ENCODE results near the gene CASKIN1. TPM values are rescaled to one million over a fixed set of nuclear protein-coding genes. Genes with fewer than 3 reads are reported as not detected.

CASKIN1 gene
- total and polyA plus RNA-seq, 4 donors, result under 0.01 to 0.17 (median 0.09) TPM; not detected in 1

- Histone ChIP-seq H3K27ac (ENCODE audit: low read depth in 1 of 2, low read length in 2 of 2) (no peak overlapping the region), H3K9ac (ENCODE audit: low read depth in 1 of 2, low read length in 2 of 2) (no peak overlapping the region), H3K9me3 (ENCODE audit: control insufficient read depth in 4 of 4, low read length in 3 of 4) (no peaks in the 10 kb centered on the region), H3K4me1 (ENCODE audit: control insufficient read depth in 4 of 4, insufficient read depth in 4 of 4, low read length in 3 of 4) (peaks cover 2 to 11% (median 4%) of the 10 kb centered on the region in 4 donors), H3K36me3 (ENCODE audit: control insufficient read depth in 4 of 4, insufficient read depth in 3 of 4, low read depth in 1 of 4, low read length in 3 of 4) (no peaks in the 10 kb centered on the region), H3K27me3 (ENCODE audit: control insufficient read depth in 4 of 4, insufficient read depth in 4 of 4, low read length in 3 of 4) (peaks cover 0 to 2% (median 0%) of the 10 kb centered on the region in 4 donors), H3K4me3 (ENCODE audit: low read depth in 1 of 3, low read length in 3 of 3) (no peak overlapping the region)
- no peak for DNase-seq (ENCODE audit: low spot score)
- no peak for TF ChIP-seq HNF4G (IDR thresholded peaks at IDR 0.05)
- no peak for TF ChIP-seq YY1 (IDR thresholded peaks at IDR 0.05)
- TF ChIP-seq, protein P1, sequence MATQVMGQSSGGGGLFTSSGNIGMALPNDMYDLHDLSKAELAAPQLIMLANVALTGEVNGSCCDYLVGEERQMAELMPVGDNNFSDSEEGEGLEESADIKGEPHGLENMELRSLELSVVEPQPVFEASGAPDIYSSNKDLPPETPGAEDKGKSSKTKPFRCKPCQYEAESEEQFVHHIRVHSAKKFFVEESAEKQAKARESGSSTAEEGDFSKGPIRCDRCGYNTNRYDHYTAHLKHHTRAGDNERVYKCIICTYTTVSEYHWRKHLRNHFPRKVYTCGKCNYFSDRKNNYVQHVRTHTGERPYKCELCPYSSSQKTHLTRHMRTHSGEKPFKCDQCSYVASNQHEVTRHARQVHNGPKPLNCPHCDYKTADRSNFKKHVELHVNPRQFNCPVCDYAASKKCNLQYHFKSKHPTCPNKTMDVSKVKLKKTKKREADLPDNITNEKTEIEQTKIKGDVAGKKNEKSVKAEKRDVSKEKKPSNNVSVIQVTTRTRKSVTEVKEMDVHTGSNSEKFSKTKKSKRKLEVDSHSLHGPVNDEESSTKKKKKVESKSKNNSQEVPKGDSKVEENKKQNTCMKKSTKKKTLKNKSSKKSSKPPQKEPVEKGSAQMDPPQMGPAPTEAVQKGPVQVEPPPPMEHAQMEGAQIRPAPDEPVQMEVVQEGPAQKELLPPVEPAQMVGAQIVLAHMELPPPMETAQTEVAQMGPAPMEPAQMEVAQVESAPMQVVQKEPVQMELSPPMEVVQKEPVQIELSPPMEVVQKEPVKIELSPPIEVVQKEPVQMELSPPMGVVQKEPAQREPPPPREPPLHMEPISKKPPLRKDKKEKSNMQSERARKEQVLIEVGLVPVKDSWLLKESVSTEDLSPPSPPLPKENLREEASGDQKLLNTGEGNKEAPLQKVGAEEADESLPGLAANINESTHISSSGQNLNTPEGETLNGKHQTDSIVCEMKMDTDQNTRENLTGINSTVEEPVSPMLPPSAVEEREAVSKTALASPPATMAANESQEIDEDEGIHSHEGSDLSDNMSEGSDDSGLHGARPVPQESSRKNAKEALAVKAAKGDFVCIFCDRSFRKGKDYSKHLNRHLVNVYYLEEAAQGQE (IDR thresholded peaks at IDR 0.05), result no peak
- TF ChIP-seq, protein P2, sequence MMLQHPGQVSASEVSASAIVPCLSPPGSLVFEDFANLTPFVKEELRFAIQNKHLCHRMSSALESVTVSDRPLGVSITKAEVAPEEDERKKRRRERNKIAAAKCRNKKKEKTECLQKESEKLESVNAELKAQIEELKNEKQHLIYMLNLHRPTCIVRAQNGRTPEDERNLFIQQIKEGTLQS (IDR thresholded peaks at IDR 0.05), result no peak
- TF ChIP-seq FOXA1 (IDR thresholded peaks at IDR 0.05), result no peak
- TF ChIP-seq JUND (IDR thresholded peaks at IDR 0.05), result no peak
- no peak for TF ChIP-seq TAF1 (conservative IDR thresholded peaks at IDR 0.05)
- TF ChIP-seq GABPA (IDR thresholded peaks at IDR 0.05 in 1 of 2, conservative IDR thresholded peaks at IDR 0.05 in 1 of 2), result no peak
- no peak for TF ChIP-seq NR2F2 (IDR thresholded peaks at IDR 0.05)
- TF ChIP-seq RXRA (IDR thresholded peaks at IDR 0.05), result no peak
- TF ChIP-seq RAD21 (IDR thresholded peaks at IDR 0.05), result no peak
- TF ChIP-seq EGR1 (IDR thresholded peaks at IDR 0.05; ENCODE audit: low read depth in 2 of 2), result no peak
- TF ChIP-seq FOXA2 (IDR thresholded peaks at IDR 0.05), result no peak
- WGBS, result 73% methylated on average over 16 of the region's 16 CpGs
These were observed 2.1 kb downstream of the CASKIN1 start for GRCh38 chr16:2194166-2194834.

GRCh38 chr16:2191446-2191706 is 5.0 kb downstream of the CASKIN1 start:
- no peak overlapping the region for H3K27ac ChIP-seq (ENCODE audit: low read depth in 1 of 2, low read length in 2 of 2)
- H3K4me1 ChIP-seq (ENCODE audit: control insufficient read depth in 4 of 4, insufficient read depth in 4 of 4, low read length in 3 of 4), result peaks cover 2 to 11% (median 3%) of the 10 kb centered on the region in 4 donors
- no peak overlapping the region for H3K4me3 ChIP-seq (ENCODE audit: low read depth in 1 of 3, low read length in 3 of 3)
- DNase-seq (ENCODE audit: low spot score), result no peak
- 96% methylated on average over 11 of the region's 11 CpGs for WGBS
- TF ChIP-seq NR2F2 (IDR thresholded peaks at IDR 0.05) (no peak), TAF1 (conservative IDR thresholded peaks at IDR 0.05) (no peak), EGR1 (IDR thresholded peaks at IDR 0.05; ENCODE audit: low read depth in 2 of 2) (no peak), RXRA (IDR thresholded peaks at IDR 0.05) (no peak), GABPA (IDR thresholded peaks at IDR 0.05 in 1 of 2, conservative IDR thresholded peaks at IDR 0.05 in 1 of 2) (no peak), JUND (IDR thresholded peaks at IDR 0.05) (no peak), HNF4A (conservative IDR thresholded peaks at IDR 0.05) (no peak), FOXA2 (IDR thresholded peaks at IDR 0.05) (no peak), FOXA1 (IDR thresholded peaks at IDR 0.05) (no peak), SP1 (IDR thresholded peaks at IDR 0.05) (no peak), ZBTB33 (IDR thresholded peaks at IDR 0.05) (no peak), YY1 (IDR thresholded peaks at IDR 0.05) (no peak), RAD21 (IDR thresholded peaks at IDR 0.05) (no peak), HNF4G (IDR thresholded peaks at IDR 0.05) (no peak)
- TF ChIP-seq, protein P3, sequence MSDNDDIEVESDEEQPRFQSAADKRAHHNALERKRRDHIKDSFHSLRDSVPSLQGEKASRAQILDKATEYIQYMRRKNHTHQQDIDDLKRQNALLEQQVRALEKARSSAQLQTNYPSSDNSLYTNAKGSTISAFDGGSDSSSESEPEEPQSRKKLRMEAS (IDR thresholded peaks at IDR 0.05), result no peak
- no peak overlapping the region for H3K9ac ChIP-seq (ENCODE audit: low read depth in 1 of 2, low read length in 2 of 2)
- no peaks in the 10 kb centered on the region for H3K27me3 ChIP-seq (ENCODE audit: control insufficient read depth in 4 of 4, insufficient read depth in 4 of 4, low read length in 3 of 4)
- no peaks in the 10 kb centered on the region for H3K9me3 ChIP-seq (ENCODE audit: control insufficient read depth in 4 of 4, low read length in 3 of 4)
- H3K36me3 ChIP-seq (ENCODE audit: control insufficient read depth in 4 of 4, insufficient read depth in 3 of 4, low read depth in 1 of 4, low read length in 3 of 4), result no peaks in the 10 kb centered on the region
